ENCODE results near the gene MRGPRD.

The MRGPRD gene

GRCh38 chr11:68980776-68981065 lies at the start of gene MRGPRD:
Gene MRGPRD, minus strand, starts transcription at chr11:68980986. Its CDS starts 0 bp downstream, at chr11:68980986.
- DNase-seq = no peak

GRCh38 chr11:69030301-69030700 lies 49.5 kb upstream of the MRGPRD start:
- no peak for DNase-seq

- no peak for DNase-seq
Observed at GRCh38 chr11:69027704-69028372, 47.1 kb upstream of the MRGPRD start.

- DNase-seq = no peak
Observed at GRCh38 chr11:69024509-69024908, 43.7 kb upstream of the MRGPRD start.

- no peak for DNase-seq
Observed at GRCh38 chr11:69022260-69022659, 41.5 kb upstream of the MRGPRD start.

- no peak for DNase-seq
Observed at GRCh38 chr11:69018924-69019323, 38.1 kb upstream of the MRGPRD start.

- no peak for DNase-seq
Observed at GRCh38 chr11:69017951-69018350, 37.2 kb upstream of the MRGPRD start.

- no peak for DNase-seq
Observed at GRCh38 chr11:69014898-69015549, 34.2 kb upstream of the MRGPRD start.

- DNase-seq = no peak
Observed at GRCh38 chr11:69014084-69014851, 33.5 kb upstream of the MRGPRD start.

- no peak for DNase-seq
Observed at GRCh38 chr11:69013009-69013951, 32.5 kb upstream of the MRGPRD start, which contains the start of gene MRGPRF. Gene MRGPRF, minus strand, starts transcription at chr11:69013246. Its CDS starts 3,345 bp downstream, at chr11:69009901.

GRCh38 chr11:69012092-69013008 lies 31.6 kb upstream of the MRGPRD start:
- DNase-seq = no peak

- DNase-seq = no peak
Observed at GRCh38 chr11:69011624-69012091, 30.9 kb upstream of the MRGPRD start.

- no peak for DNase-seq
Observed at GRCh38 chr11:69010964-69011623, 30.3 kb upstream of the MRGPRD start.

- DNase-seq = no peak
Observed at GRCh38 chr11:69010361-69010891, 29.6 kb upstream of the MRGPRD start.

- DNase-seq = no peak
Observed at GRCh38 chr11:69009441-69010211, 28.8 kb upstream of the MRGPRD start.

- DNase-seq = no peak
Observed at GRCh38 chr11:69008737-69009440, 28.1 kb upstream of the MRGPRD start.

- no peak for DNase-seq
Observed at GRCh38 chr11:69007975-69008381, 27.2 kb upstream of the MRGPRD start.

- DNase-seq = no peak
Observed at GRCh38 chr11:69006816-69007215, 26.0 kb upstream of the MRGPRD start.

Measured in KG1 (cell line).